ENCODE measurements around the gene PTPRN2. TPM values are rescaled to one million over a fixed set of nuclear protein-coding genes. Genes with fewer than 3 reads are reported as not detected.

The PTPRN2 gene
- total and polyA plus RNA-seq, 2 of the 13 experiments (the other 11 are each of a cell fraction or from before 2014, with no cell fraction given) = 2.5 to 24.2 TPM

GRCh38 chr7:158365267-158365666 is 222.4 kb downstream of the PTPRN2 start (continued):
- TF ChIP-seq HOXA9 (CRISPR knock-in tag; IDR thresholded peaks at IDR 0.05; ENCODE audit: borderline replicate concordance) (no peak), PATZ1 (CRISPR knock-in tag; IDR thresholded peaks at IDR 0.05) (no peak), AKAP8 (CRISPR knock-in tag; IDR thresholded peaks at IDR 0.05) (no peak), PAWR (CRISPR knock-in tag; IDR thresholded peaks at IDR 0.05; ENCODE audit: borderline replicate concordance) (no peak), HMG20B (CRISPR knock-in tag; conservative IDR thresholded peaks at IDR 0.05) (no peak)

- H3K4me2 ChIP-seq (ENCODE audit: low read depth, low read length) = no peak overlapping the region
- intact Hi-C loops (cut with micrococcal nuclease; ENCODE audit: unreplicated experiment) = no loop called here
- 63% methylated on average over 8 of the region's 8 CpGs for WGBS (ENCODE audit: low lambda C conversion rate)
- no peaks in the 10 kb centered on the region for H3K79me2 ChIP-seq (ENCODE audit: insufficient read depth, low read length)
- H4K20me1 ChIP-seq (ENCODE audit: insufficient read depth, low read length) = peaks cover 74% of the 10 kb centered on the region
- ATAC-seq (no peak), DNase-seq (ENCODE audit: low spot score) (no peak), FAIRE-seq (no peak)
- no TSS peak for BruUV-seq (replicated peaks)
- ChIA-PET CTCF (ENCODE audit: low intra/inter-chr PET ratio, low total read pairs) (no interaction called here), POLR2A (no interaction called here)
- H3K27me3 ChIP-seq (ENCODE audit: control insufficient read depth in 1 of 2, insufficient read depth in 2 of 2, low read length in 2 of 2) = no peaks in the 10 kb centered on the region
- no peaks in the 10 kb centered on the region for H3K9me3 ChIP-seq (ENCODE audit: low read length)
- no peak overlapping the region for H3K4me3 ChIP-seq (replicated peaks in 1 of 3; ENCODE audit: insufficient read depth in 1 of 3, low read depth in 2 of 3, low read length in 3 of 3)
- no peaks in the 10 kb centered on the region for H3K4me1 ChIP-seq (ENCODE audit: insufficient read depth, low read length)
- no peak overlapping the region for H3K27ac ChIP-seq (ENCODE audit: extremely low read length, insufficient read depth, low read length)
- no peak overlapping the region for H3K9ac ChIP-seq (ENCODE audit: insufficient read depth, low read depth, low read length)
- in situ Hi-C loops (cut with HindIII; ENCODE audit: extremely low pct_ligation_motif_present, low pct_unique_long_range_greater_than_20kb) = loop anchor here (25.0 kb wide), 1 partner anchor 302 kb away; no protein-coding TSS in a partner anchor
- peaks cover 0 to 3% of the 10 kb centered on the region in 2 experiments; a peak in 1 of 5 replicates for H3K36me3 ChIP-seq (replicated peaks in 1 of 2; ENCODE audit: control insufficient read depth in 1 of 2, insufficient read depth in 2 of 2, low read length in 2 of 2)
- no peak overlapping the region for H2AFZ ChIP-seq (ENCODE audit: low read length)
- no peak for TF ChIP-seq HIC2 (CRISPR knock-in tag; IDR thresholded peaks at IDR 0.05; ENCODE audit: low read depth)
- no peak for TF ChIP-seq REPIN1 (CRISPR knock-in tag; IDR thresholded peaks at IDR 0.05; ENCODE audit: borderline replicate concordance, low read depth)
- no peak for TF ChIP-seq ZNF34 (CRISPR knock-in tag; IDR thresholded peaks at IDR 0.05; ENCODE audit: borderline replicate concordance)
- no peak for TF ChIP-seq EP300 (IDR thresholded peaks at IDR 0.05; ENCODE audit: low read depth in 2 of 2, low read length in 2 of 2)
- TF ChIP-seq EP300 (CRISPR knock-in tag; IDR thresholded peaks at IDR 0.05; ENCODE audit: borderline replicate concordance) = no peak
- TF ChIP-seq E2F1 (CRISPR knock-in tag; IDR thresholded peaks at IDR 0.05) = no peak
- TF ChIP-seq SALL1 (CRISPR knock-in tag; IDR thresholded peaks at IDR 0.05) = no peak
- no peak for TF ChIP-seq ZBTB34 (CRISPR knock-in tag; IDR thresholded peaks at IDR 0.05)
- no peak for TF ChIP-seq HMG20A (CRISPR knock-in tag; IDR thresholded peaks at IDR 0.05; ENCODE audit: borderline replicate concordance)
Measured at GRCh38 chr7:158364451-158364850, 223.2 kb downstream of the PTPRN2 start.
